GM12872 (cell line): ENCODE measurements around the gene ESYT2.

Source experiments
- CTCF ChIP-seq: IDR thresholded peaks from 3 replicates; pipeline ENCODE4 v1.5.1; 2011; ENCODE audit warnings: low read depth, mild to moderate bottlenecking, low read length, moderate library complexity; ENCODE audit not compliant: insufficient read depth

Gene ESYT2

DNA sequence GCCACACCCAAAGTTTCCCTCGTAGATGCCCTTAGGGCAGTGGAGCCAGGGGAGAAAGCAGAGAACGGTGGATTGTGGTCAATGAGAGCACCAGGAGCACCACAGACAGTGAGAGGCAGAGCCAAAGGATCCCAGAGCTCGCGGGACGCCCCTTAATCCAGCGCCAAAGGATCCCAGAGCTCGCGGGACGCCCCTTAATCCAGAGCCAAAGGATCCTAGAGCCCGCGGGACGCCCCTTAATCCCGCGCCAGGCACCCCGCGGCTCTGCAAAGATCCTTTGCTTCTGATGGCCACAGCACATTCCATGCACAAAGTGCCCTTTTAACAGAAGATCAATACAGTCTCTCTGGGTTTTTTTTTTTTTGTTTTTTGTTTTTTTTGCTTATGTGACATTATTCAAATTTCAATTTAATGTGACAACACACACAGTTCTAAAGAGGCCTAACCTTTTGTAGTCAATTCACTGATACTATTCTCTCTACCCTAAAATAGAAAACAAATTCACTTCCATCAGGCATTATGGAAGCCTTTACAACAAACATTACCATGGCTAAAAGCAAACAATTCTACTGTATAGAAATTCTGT, 71.8 kb downstream of the ESYT2 start:
- no peak for TF ChIP-seq CTCF

GRCh38 chr7:158754746-158755444, 74.4 kb downstream of the ESYT2 start:
- TF ChIP-seq CTCF, result no peak

GRCh38 chr7:158753900-158754299, 75.4 kb downstream of the ESYT2 start:
- TF ChIP-seq CTCF, result no peak

- TF ChIP-seq CTCF, result no peak
Measured at GRCh38 chr7:158751751-158752150, 77.6 kb downstream of the ESYT2 start.

GRCh38 chr7:158751199-158751598, 78.1 kb downstream of the ESYT2 start:
- TF ChIP-seq CTCF, result no peak

DNA sequence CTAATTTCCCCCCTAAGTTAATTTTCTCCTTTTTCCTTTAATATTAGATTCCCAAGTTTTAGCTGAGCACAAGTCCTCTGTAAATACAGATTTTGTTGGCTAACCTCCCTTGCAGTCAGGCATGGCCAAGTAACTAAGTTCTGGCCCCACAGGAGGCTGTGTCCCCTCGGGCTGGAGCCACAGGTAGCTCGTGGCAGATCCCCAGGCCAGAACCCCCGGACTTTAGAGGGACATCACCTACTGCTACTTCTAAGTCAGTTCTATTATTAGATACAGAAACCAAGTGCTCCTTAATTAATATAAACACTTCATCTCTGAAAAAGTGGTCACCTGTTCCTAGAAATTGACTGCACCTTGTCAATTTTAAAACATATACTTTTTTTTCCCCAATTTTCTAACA, 78.6 kb downstream of the ESYT2 start:
- TF ChIP-seq CTCF, result no peak

DNA sequence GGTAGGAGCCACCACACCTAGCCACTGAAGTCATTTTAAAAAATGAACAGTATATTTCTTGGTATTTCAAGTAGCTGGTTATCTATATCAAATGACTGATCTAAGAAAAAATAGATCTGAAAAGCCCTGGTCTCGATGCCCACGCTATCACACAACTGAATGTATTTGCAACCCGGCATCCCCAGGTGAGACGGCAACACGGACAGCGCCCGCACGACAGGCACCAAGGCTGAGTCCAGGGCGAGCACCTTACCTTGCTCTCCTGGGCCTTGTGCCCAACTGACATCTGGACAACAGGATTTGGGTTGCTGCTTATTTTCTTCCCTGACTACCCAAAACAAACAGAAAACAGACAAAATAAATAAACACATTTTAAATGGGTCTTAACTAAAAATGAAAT, 79.9 kb downstream of the ESYT2 start:
- no peak for TF ChIP-seq CTCF
